GM12878 (cell line): ENCODE data around the gene ASIC3. TPM values are rescaled to one million over a fixed set of nuclear protein-coding genes. Genes with fewer than 3 reads are reported as not detected.

ENCODE experiments used
- ATAC-seq: fragments of 200-7000 bp; cut with Tn5 transposase; 3 replicates; pipeline ENCODE4 v1.9.1; 2020; ENCODE audit warnings: mild to moderate bottlenecking, moderate library complexity
- BruUV-seq: library from RNA; stranded (reverse); fragments of 400-500 nt; replicated peaks from 2 replicates; lab custom pipeline; 2021; lab: Mats Ljungman, UMichigan
- CTCF ChIA-PET: fragments of 300-600 bp; sonication (Branson Sonifier 250); formaldehyde crosslinking; extraction: SDS; loops from one replicate; lab custom pipeline; 2021; ENCODE audit warnings: inconsistent platforms; lab: Yijun Ruan, JAX
- POLR2A ChIA-PET: fragments of 350-600 bp; formaldehyde crosslinking; extraction: SDS; loops from one replicate; lab custom pipeline; 2021; ENCODE audit warnings: inconsistent platforms; lab: Charles Lee
- RAD21 ChIA-PET: fragments of 300-600 bp; sonication (Branson Sonifier 250); formaldehyde crosslinking; loops from one replicate; lab custom pipeline; 2023; ENCODE audit warnings: antibody characterized with exemption; ENCODE audit not compliant: unreplicated experiment; lab: Charles Lee
- SMC1A ChIA-PET: fragments of 300-600 bp; sonication (Branson Sonifier 250); formaldehyde crosslinking; loops from one replicate; lab custom pipeline; 2023; ENCODE audit not compliant: unreplicated experiment, uncharacterized antibody; lab: Charles Lee
- DNase-seq: peaks from one replicate; pipeline ENCODE4 v3.0.0-alpha.2; 2011; ENCODE audit warnings: low read depth, low spot score
- FAIRE-seq: peaks from 3 replicates; lab custom pipeline; 2011; peaks lifted over from hg19 to GRCh38; lab: Jason Lieb, UNC
- H2AFZ ChIP-seq: 2 replicates; pipeline ENCODE4 v1.6.0; 2011; ENCODE audit warnings: low read depth, low read length, control low read depth; ENCODE audit not compliant: control insufficient read depth
- H3K27ac ChIP-seq: 2 replicates; pipeline ENCODE4 v1.5.1; 2011; ENCODE audit warnings: control low read depth; ENCODE audit not compliant: control insufficient read depth, insufficient read depth
- H3K27me3 ChIP-seq, 2 experiments: replicated peaks in 1 of 2; 2 replicates each; pipeline versions ENCODE4 v1.6.0 to v1.6.1; 2011; ENCODE audit warnings: low read length in 1 of 2; ENCODE audit not compliant: control insufficient read depth in 2 of 2, insufficient read depth in 2 of 2
- H3K36me3 ChIP-seq, 2 experiments: 2 replicates each; pipeline ENCODE4 v1.5.1; 2011; ENCODE audit warnings: low read length in 1 of 2; ENCODE audit not compliant: control insufficient read depth in 2 of 2, insufficient read depth in 2 of 2
- H3K4me1 ChIP-seq: 2 replicates; pipeline ENCODE4 v1.6.1; 2011; ENCODE audit warnings: mild to moderate bottlenecking, low read length, moderate library complexity, mixed read lengths; ENCODE audit not compliant: control insufficient read depth, insufficient read depth
- H3K4me2 ChIP-seq: 2 replicates; pipeline ENCODE4 v1.6.0; 2011; ENCODE audit warnings: control low read depth; ENCODE audit not compliant: control insufficient read depth, insufficient read depth
- H3K4me3 ChIP-seq: fragments of 200-600 bp; sonication (generic); 2 replicates; pipeline ENCODE4 v1.5.1; 2016
- H3K79me2 ChIP-seq: 2 replicates; pipeline ENCODE4 v1.6.0; 2011; ENCODE audit warnings: low read length; ENCODE audit not compliant: control insufficient read depth, insufficient read depth
- H3K9ac ChIP-seq: 2 replicates; pipeline ENCODE4 v1.8.0; 2011; ENCODE audit warnings: low read length, control low read depth, mixed read lengths; ENCODE audit not compliant: control insufficient read depth, insufficient read depth
- H3K9me3 ChIP-seq: replicated peaks from 3 replicates; pipeline ENCODE4 v1.5.1; 2011; ENCODE audit warnings: mild to moderate bottlenecking, low read length; ENCODE audit not compliant: control insufficient read depth, insufficient read depth
- H4K20me1 ChIP-seq: 2 replicates; pipeline ENCODE4 v1.6.0; 2011; ENCODE audit not compliant: control insufficient read depth, insufficient read depth
- BHLHE40 ChIP-seq, 2 experiments: fragments of 450-650 bp in 1 of 2; IDR thresholded peaks; 2 replicates each; pipeline ENCODE4 v1.6.1; 2011 to 2017; ENCODE audit warnings: low read depth in 2 of 2, borderline replicate concordance in 1 of 2, improper control_type of control experiment in 1 of 2, low read length in 1 of 2, mild to moderate bottlenecking in 1 of 2
- CBX3 ChIP-seq: fragments of 200-600 bp; sonication (generic); IDR thresholded peaks from 2 replicates; pipeline ENCODE4 v1.6.1; 2016; ENCODE audit warnings: low read depth, borderline replicate concordance
- CEBPZ ChIP-seq: fragments of 150-350 bp; IDR thresholded peaks from 2 replicates; pipeline ENCODE4 v1.6.1; 2016; ENCODE audit warnings: low read depth, low read length
- HCFC1 ChIP-seq: fragments of 150-350 bp; IDR thresholded peaks from 2 replicates; pipeline ENCODE4 v1.6.1; 2014; ENCODE audit warnings: low read length
- MAX ChIP-seq: IDR thresholded peaks from 2 replicates; pipeline ENCODE4 v1.6.1; 2012; ENCODE audit warnings: low read depth, low read length, improper control_type of control experiment
- POLR2AphosphoS2 ChIP-seq: IDR thresholded peaks from 2 replicates; pipeline ENCODE4 v1.6.1; 2011; ENCODE audit warnings: low read depth, mild to moderate bottlenecking, low read length, improper control_type of control experiment, moderate library complexity
- RAD21 ChIP-seq: IDR thresholded peaks from 2 replicates; pipeline ENCODE4 v1.6.1; 2011; ENCODE audit warnings: mild to moderate bottlenecking, low read depth, low read length, moderate library complexity; ENCODE audit not compliant: insufficient read depth
- SKIL ChIP-seq: fragments of 450-650 bp; IDR thresholded peaks from 2 replicates; pipeline ENCODE4 v1.6.1; 2017; ENCODE audit warnings: mild to moderate bottlenecking, low read depth, inconsistent platforms; ENCODE audit not compliant: poor library complexity, severe bottlenecking
- SMC3 ChIP-seq: IDR thresholded peaks from 2 replicates; pipeline ENCODE4 v1.6.1; 2011; ENCODE audit warnings: low read length, improper control_type of control experiment, borderline replicate concordance
- SP1 ChIP-seq: IDR thresholded peaks from one replicate; pipeline ENCODE4 v1.6.1; 2011; ENCODE audit warnings: low read depth, low read length
- SREBF1 ChIP-seq: IDR thresholded peaks from 2 replicates; pipeline ENCODE4 v1.6.1; 2012; ENCODE audit warnings: mild to moderate bottlenecking, low read length
- SRF ChIP-seq, 2 experiments: IDR thresholded peaks; 2 replicates each; pipeline ENCODE4 v1.6.1; 2011; ENCODE audit warnings: low read depth in 2 of 2, low read length in 2 of 2, mild to moderate bottlenecking in 1 of 2, moderate library complexity in 1 of 2
- YBX1 ChIP-seq: fragments of 450-650 bp; IDR thresholded peaks from 2 replicates; pipeline ENCODE4 v1.6.1; 2016; ENCODE audit warnings: antibody characterized with exemption
- ZNF207 ChIP-seq: fragments of 450-650 bp; IDR thresholded peaks from 2 replicates; pipeline ENCODE4 v1.6.1; 2014; ENCODE audit warnings: antibody characterized with exemption, mild to moderate bottlenecking, borderline replicate concordance
- ZNF592 ChIP-seq: fragments of 450-650 bp; IDR thresholded peaks from 2 replicates; pipeline ENCODE4 v1.6.1; 2017; ENCODE audit warnings: mild to moderate bottlenecking, moderate library complexity
- WGBS: methylation state at CpG from one replicate; pipeline ENCODE4 v1.1.6; 2016; ENCODE audit warnings: low lambda C conversion rate; ENCODE audit not compliant: insufficient replicate concordance, insufficient coverage; ENCODE audit errors: missing lambda C conversion rate; 5-methylcytosine and 5-hydroxymethylcytosine counted together
- in situ Hi-C: fragments of 300-500 bp; cut with MboI; formaldehyde crosslinking; loops from 9 replicates; pipeline ENCODE4 v1.14.3; 2018; ENCODE audit warnings: mixed read lengths
- intact Hi-C: fragments of 100-400 bp; cut with micrococcal nuclease; formaldehyde crosslinking; loops from one replicate; pipeline ENCODE4 v1.14.2; 2022; ENCODE audit not compliant: unreplicated experiment
- polyA plus RNA-seq, 11 experiments: library from polyadenylated mRNA; depleted of rRNA in 4 of 11; unstranded in 6 of 11; stranded (reverse) in 5 of 11; fragments of >200 nt; fragmentation: Nextera tagmentation in 4 of 11; fragmentation: Illumina TruSeq in 1 of 11; extraction: Ambion mirVana in 4 of 11; extraction: Trizol in 1 of 11; gene quantifications; 1 replicate in 1 of 11; 2 replicates in 10 of 11; pipeline versions ENCODE4 v1.2.1 to v1.2.3, GENCODE V29; 2011 to 2016; ENCODE audit warnings: inconsistent platforms in 2 of 11, missing spikeins in 2 of 11, low read depth in 1 of 11
- total RNA-seq, 4 experiments: library from RNA; depleted of rRNA in 3 of 4; stranded (reverse); fragments of >200 nt in 3 of 4; fragmentation: Illumina TruSeq in 1 of 4; extraction: Trizol in 1 of 4; gene quantifications; 2 replicates each; pipeline versions ENCODE4 v1.2.1 to v1.2.3, GENCODE V29; 2013 to 2021

Gene ASIC3
- total and polyA plus RNA-seq, 10 of the 15 experiments (the other 5 are each of a cell fraction or from before 2014, with no cell fraction given) = 0.07 to 1.0 (median 0.44) TPM; not detected in 4

GRCh38 chr7:151094675-151095074, 46.3 kb downstream of the ASIC3 start:
- in situ Hi-C loops = no loop called here
- FAIRE-seq (no peak), DNase-seq (no peak), ATAC-seq (no peak)
- SMC1A ChIA-PET = interaction anchor here (0.8 kb wide), 1 partner anchor 17 kb away, joined by 3 read pairs; no protein-coding TSS in a partner anchor
- intact Hi-C loops = no loop called here
- CTCF ChIA-PET = interaction anchor here (3.4 kb wide), 1 partner anchor 16 kb away, joined by 19 read pairs; no protein-coding TSS in a partner anchor
- Histone ChIP-seq H3K9me3 (no peaks in the 10 kb centered on the region), H3K27ac (no peak overlapping the region), H3K4me3 (no peak overlapping the region), H3K36me3 (peaks cover 0 to 5% of the 10 kb centered on the region in 2 experiments; a peak in 2 of 4 replicates), H3K27me3 (no peaks in the 10 kb centered on the region), H3K4me1 (peaks cover 1% of the 10 kb centered on the region), H3K9ac (no peak overlapping the region), H3K79me2 (peaks cover 50% of the 10 kb centered on the region), H3K4me2 (no peak overlapping the region), H4K20me1 (no peaks in the 10 kb centered on the region; the same call in 1 of the 2 replicates), H2AFZ (no peak overlapping the region)
- RAD21 ChIA-PET = no interaction called here
- POLR2A ChIA-PET = interaction anchor here (0.5 to 0.6 kb wide), 2 partner anchors 13 to 423 kb away, joined by 3 to 4 read pairs; no protein-coding TSS in a partner anchor
- WGBS = 100% methylated on average over 5 of the region's 5 CpGs
- BruUV-seq = no TSS peak
- TF ChIP-seq YBX1 (no peak), ZNF592 (no peak), CEBPZ (no peak), SRF (IDR thresholded peaks at IDR 0.05; ENCODE audit: low read depth in 2 of 2, low read length in 2 of 2) (no peak), HCFC1 (no peak), SMC3 (no peak), SP1 (no peak), SKIL (no peak), MAX (no peak), BHLHE40 (IDR thresholded peaks at IDR 0.05; ENCODE audit: borderline replicate concordance in 1 of 2, low read depth in 2 of 2, low read length in 1 of 2) (no peak), CBX3 (no peak), ZNF207 (no peak), SREBF1 (no peak), RAD21 (no peak), POLR2AphosphoS2 (no peak)
